Stimulated activated CD8-positive, alpha-beta memory T cell treated with anti-CD3 and anti-CD28 coated beads, Interleukin-15, amount 100 ng/mL, for 1 hour (primary cell): ENCODE measurements around the gene TTF2.

Experiments
- DNase-seq: peaks from one replicate; pipeline ENCODE4 v3.0.0-alpha.2; 2020; ENCODE audit warnings: low read depth

The TTF2 gene

DNA sequence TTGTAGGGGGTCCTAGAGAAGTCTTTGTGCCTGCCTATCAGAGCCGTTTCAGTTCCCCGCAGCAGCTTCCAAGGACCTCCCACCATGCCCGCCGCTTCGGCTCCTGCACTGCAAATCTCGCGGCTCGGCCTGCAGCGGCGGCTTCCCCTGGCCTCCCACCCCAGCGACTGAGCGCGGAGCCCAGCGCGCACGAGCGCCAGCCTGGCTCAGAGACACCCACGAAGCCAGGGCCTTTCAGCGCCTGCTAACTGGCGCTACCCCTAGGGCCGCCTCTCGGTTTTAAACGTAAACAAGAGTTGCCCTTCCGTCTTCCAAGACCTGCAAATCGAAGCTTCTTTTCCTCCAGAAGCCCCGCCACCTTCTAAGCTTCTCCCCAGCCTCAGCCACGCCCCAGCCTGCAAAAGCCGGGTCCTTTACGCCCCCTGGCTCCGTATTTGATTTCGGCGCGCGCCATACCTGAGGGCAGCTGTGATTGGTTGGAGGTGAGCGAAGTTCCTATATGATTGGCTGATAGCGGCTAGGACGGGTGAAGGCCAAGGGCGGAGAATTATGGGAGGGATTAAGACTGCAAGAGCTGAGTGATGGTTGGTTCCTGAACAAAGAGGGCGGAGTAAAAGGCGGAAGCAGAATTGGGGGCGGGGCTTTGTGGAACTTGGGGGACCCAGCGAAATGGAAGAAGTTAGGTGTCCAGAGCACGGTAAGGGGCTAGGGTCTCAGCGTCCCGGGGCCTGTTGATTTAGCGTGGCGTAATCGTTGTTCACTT lies at the start of gene TTF2:
Gene TTF2 (plus strand): TSS at position 649 of the 763 bp plus-strand sequence. CDS start 21 bp downstream, at position 670.
- DNase-seq, result peak; percentile 95

DNA sequence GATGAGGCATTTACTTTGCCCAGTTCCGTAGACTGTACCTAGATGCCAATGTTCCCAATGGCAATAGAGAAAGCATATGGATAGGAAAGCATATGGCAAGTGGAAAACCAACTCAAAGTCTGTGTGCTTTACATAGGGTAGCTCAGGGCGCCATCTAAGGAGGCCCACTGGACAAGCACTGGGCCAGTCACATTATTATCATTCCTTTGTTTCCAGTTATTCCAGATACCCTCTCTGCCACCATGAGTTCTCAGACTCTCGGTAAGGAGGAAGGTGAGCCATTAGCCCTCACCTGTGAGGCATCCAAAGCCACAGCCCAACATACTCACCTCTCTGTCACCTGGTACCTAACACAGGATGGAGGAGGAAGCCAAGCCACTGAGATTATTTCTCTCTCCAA lies 48.8 kb upstream of the TTF2 start:
- no peak for DNase-seq

DNA sequence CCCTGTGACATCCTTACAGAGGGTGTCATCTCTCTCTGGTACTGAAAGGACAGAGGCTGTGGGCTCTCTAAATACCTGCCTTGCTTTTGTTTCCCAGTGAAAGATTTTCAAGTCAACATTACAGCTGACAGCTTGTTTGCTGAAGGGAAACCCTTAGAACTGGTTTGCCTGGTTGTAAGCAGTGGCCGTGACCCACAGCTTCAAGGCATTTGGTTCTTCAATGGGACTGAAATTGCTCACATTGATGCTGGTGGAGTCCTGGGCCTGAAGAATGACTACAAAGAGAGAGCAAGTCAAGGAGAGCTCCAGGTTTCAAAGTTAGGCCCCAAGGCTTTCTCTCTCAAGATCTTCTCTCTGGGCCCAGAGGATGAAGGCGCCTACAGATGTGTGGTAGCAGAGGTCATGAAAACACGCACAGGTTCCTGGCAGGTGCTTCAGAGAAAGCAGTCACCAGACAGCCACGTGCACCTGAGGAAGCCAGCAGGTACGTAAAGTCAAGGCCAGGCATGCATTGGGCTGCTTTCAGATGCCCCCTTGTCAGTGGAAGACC lies 46.7 kb upstream of the TTF2 start:
- no peak for DNase-seq

DNA sequence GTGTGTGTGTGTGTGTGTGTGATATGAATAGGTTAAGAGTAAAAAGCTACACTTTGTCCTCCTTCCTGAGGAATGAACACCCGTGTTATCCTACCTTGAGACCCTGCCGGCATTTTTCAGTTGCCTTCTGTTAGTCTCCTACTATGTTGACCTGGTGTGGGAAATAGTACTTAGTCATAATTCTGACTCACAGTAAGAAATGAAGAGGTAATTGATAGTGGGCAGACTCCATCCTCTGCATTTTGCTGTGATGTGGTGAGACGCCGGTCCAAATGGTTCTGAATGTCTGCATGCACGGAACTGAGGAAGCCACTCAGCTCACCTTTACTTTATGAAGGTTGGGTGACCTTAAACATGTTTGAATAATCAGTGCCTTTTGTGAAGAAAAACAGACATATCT lies 45.9 kb upstream of the TTF2 start:
- DNase-seq, result no peak

DNA sequence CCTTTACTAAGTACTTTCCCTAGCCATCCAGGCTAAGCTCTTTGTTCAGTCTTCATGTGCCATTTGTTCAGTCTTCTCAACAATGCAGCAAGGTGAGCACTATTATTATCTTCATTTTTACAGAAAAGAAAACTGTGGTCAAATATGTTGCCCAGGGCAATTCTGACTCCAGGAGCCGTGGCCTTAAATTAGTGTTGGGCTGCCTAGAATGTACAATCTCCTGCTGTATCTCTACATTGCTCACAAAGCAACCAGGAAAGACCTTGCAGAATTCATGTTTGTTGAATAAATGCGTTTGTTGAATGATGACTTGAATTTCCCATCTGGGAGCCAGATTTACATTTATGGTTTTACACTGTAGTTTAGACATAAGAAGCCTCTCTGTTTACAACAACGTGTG lies 44.4 kb upstream of the TTF2 start:
- DNase-seq, result no peak

DNA sequence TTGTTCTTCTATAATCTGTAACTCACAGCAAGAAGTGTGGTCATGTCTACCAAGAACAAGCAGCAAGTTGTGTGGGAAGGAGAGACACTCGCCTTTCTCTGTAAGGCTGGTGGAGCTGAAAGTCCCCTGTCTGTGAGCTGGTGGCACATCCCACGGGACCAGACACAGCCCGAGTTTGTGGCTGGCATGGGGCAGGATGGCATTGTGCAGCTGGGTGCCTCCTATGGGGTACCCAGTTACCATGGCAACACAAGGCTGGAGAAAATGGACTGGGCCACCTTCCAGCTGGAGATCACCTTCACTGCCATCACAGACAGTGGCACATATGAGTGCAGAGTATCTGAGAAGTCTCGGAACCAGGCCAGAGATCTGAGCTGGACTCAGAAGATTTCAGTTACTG lies 43.1 kb upstream of the TTF2 start:
- DNase-seq, result no peak

DNA sequence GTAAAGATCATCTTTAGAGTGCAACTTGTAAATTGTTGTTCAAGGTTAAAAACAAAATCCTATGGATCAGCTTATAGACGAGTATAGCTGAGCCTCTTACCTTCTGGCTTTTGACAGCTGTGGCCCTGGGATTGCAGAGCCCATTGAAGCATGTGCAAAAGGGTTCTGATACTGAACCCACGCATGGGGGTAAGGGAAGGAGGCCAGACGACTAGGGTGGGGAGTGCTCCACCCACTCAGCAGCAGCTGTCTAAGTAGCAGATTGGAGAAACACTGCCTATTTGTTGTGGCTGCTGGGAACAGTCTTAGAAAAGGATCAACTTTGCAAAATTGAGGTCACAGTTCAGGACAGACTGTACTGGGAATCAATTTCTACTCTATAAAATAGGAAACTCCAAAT lies 42.5 kb upstream of the TTF2 start:
- DNase-seq, result no peak

DNA sequence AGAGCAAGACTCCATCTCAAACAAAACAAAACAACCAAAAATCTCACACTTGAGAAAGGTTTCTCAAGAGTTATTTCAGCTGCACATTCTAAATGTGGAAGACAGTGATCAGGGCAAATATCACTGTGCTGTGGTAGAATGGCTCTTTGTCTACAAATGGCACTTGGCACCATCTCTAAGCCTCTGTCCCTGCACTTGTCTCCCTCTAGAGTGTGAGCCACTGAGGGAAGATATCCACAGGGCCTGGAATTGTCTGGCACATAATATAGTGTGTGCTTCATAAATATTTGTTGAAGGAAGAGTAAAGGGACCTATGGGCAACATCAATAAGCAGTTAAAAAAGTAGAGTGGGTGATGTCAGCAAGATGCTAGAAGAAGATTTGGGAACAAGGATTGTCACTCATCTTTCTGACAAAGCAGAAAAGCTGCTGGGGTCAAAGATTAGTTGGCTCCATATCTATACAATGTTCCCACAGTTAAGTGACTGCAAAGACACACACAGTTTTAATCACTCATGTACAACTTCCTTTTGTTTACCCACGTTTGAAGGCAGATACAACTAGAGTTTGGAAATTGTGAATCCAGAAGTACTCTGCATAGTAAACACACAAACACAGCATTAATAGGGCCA lies 39.5 kb upstream of the TTF2 start:
- DNase-seq, result no peak

DNA sequence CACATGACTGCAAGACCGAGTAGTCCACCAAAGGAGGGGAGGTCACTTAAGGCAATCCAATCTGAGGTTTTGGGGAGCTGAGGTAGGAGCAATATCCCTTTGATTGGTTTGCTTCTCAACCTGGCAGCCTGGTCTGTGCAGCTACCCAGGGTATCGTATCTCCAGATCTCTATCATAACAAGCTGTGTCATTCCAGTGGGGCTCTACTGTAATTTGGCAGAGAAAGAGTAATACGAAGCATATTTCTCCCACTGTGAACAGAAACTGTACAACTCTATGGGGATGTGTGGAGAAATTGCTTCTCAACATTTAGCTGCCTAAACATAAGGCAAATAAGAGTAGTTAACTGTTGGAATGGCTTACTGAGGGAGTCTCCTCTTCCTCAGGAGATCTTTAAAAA lies 38.0 kb upstream of the TTF2 start:
- no peak for DNase-seq

DNA sequence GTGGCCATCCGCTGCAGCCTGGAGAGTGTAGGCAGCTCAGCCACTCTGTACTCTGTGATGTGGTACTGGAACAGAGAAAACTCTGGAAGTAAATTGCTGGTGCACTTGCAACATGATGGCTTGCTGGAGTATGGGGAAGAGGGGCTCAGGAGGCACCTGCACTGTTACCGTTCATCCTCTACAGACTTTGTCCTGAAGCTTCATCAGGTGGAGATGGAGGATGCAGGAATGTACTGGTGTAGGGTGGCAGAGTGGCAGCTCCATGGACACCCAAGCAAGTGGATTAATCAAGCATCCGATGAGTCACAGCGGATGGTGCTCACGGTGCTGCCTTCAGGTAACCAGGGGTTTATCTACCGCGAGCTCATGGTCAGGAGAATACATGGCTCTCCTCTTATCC lies 34.6 kb upstream of the TTF2 start:
- DNase-seq, result no peak

DNA sequence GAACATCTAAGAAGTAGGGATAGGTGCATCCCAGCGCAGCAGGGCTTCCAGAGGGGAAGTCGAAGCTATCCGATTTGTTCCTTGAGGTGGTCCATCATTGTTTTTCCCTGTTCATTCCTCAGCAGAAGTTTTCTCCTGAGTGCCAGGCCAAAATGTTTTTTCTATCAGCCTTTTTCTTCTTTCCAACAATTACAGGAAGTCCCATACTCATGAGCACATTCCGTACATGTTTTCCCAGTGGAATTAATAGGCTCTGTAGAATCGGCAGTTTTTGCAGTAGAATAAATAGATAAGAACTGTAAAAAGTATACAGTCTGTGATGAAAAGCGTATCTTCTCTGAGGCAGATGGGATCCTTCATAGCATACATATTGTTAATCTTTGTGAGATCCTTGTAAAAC lies 33.8 kb upstream of the TTF2 start:
- DNase-seq, result no peak

DNA sequence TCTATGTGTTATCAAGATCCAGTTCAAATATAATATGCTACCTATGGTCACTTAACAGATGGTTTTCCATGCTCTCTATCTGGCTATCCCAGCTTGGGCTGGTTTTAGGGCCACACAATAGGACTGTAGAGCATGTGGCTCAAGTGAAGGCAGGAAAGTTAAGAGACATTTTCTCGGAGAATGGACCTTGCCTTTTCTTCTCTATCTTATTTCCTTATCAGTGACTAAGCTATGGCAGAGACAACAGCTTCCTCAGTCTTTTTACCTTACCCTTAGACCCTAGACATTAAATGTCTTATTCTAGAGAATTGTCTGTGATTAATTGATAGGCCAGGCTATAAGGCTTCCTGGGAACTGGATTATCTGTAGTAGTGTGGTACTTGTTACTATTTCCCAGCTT lies 30.4 kb upstream of the TTF2 start:
- no peak for DNase-seq

DNA sequence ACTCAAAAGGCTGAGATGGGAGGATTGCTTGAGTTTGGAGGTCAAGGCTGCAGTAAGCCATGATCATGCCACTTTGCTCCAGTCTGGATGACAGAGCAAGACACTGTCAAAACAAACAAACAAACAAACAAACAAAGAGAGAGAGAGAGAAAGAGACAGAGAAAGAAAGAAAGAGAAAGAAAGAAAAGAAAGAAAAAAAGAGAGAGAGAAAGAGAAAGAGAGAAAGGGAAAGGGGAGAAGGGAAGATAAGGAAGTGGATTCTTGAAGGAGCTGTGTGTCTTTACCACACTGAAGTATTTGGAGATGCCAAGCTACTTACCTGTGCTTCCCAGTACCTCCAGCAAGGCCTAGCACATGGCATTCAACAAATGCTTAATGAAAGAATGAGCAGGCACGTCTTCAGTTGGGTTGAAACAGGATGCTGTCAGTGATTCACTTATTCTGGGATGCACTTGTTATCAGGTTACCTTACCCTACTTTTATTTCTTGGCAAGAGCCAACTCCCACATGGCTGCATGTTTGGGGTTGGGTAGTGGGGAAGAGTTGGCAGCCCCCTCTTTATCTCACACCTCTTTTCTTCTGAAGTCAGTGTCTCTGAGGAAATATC lies 29.8 kb upstream of the TTF2 start:
- DNase-seq, result no peak

DNA sequence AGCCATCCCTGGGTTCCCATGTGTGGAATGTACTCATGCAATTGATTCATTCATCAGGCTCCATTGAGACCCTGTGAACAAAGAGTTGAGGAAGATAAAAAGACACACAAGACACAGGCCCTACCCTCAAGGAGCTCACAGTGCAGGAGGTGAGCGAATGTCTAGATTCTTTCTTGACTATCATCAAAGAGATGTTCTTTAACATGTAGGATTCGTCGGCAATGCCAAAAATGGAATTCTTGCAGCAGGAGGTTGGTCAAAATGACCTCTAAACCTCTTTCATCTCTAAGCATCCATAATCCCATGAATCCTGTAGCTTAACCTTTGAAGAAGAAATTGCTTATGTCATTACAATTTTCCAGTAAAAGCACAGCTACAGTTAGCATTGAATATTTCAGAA lies 27.9 kb upstream of the TTF2 start:
- DNase-seq, result no peak

DNA sequence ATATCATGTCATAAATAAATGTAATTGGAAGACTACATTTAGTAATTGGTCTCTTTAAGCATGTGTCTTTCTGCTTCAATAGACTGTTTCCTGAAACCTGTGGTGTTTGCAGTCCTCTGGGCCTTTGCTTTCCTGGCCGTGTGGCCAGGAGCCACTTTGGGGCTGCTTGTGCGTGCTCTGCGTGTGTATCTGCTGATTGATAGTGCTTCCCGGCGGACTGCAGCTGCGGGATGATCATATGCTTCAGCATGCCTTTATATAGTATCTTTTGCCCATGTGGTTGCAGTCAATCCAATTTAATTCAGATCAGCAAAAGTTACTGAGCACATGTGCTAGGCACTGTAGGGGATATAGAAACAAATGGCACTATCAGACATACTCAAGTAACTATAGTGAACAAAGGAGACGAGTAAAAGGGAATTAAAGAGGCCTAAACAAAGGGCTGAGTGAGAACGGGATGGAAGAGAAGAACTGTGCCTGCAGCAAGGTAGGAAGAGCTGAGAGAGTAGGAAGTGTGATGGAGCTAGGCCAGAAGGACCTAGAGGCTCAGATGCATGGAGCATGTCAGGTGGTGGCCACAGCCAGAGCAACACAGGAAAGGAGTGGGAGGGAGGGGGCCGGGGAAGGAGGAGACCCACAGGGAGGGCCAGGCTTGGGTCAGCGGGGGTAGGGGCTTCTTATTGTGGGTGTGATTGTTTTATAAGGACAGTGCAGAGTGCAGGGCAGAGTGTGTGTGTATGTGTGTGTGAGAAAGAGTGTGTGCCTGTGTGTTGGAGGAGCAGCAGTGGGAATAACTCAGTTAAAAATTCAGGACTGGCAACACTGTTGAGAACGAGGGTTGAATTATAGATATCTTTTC lies 27.2 kb upstream of the TTF2 start:
- DNase-seq, result no peak

DNA sequence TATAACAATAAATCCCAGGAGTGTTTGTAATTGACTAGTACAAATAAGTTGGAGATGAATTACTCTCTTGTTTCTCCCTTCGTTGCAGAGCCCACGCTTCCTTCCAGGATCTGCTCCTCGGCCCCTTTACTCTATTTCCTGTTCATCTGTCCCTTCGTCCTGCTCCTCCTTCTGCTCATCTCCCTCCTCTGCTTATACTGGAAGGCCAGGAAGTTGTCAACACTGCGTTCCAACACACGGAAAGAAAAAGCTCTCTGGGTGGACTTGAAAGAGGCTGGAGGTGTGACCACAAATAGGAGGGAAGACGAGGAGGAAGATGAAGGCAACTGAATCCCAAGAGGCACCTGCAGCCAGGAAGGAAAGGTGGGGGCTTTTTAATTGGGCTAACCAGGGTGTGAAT lies 26.4 kb upstream of the TTF2 start:
- DNase-seq, result no peak

DNA sequence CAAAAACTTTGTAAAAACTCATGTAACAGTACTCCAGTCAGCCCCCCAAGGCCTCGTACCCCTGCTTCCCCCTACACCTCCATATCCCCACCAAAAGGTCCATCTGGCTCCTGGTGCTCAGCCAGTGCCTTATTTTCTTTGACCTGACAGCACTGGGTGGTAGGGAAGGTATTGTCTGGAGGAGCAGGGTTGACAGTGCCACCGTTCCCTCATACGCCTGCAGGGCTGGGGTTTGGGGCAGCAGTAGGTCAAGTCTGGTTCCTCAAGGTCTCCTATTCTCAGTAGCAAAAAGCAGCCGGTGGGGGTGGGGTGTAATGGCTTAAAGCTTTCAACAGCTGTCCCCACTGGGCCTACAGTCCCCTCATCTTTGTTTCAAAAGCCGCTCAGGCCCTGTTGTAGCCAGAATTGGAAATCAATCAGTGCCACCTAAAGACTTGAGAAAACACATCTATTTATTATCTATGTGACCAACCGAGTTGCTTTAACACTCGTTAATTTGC lies 25.3 kb upstream of the TTF2 start:
- no peak for DNase-seq

DNA sequence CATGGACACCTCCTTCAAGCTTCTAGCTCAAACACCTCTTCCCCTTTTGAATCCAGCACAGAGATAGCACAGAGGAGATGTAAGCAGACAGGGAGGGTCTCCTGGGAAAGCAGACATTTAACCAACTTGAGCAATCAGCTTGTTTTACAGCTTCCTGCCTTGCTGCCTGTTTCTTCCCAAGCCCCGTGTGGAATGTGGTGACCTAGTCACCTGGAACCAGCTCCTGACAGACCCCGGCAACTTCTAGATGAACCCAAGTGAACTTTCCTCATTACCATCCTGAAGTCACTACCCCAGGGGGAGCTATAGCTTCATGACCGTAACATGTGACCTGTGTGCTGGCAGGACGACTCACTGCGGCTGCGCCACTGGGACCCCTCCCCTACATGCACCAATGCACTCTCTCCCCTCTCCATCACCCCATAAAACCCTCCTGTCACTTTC lies 24.1 kb upstream of the TTF2 start:
- DNase-seq, result no peak

DNA sequence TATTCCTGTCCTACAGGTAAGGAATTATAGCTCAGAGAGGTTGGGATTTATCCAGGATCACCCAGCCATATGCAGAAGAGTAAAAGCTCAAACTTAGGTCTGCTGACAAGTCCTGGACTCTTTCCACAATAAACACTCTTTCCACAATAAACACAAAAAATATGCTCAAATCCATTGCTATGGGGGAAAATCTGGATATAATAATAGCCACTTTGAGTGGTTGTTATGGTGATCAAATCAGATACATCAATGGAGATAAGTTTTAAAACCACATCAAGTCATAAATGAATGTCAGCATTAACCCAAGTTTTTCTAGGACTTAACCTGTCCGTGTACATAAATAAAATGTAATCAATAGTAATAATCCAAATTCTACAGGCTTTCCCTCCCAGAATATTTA lies 22.3 kb upstream of the TTF2 start:
- DNase-seq, result no peak

DNA sequence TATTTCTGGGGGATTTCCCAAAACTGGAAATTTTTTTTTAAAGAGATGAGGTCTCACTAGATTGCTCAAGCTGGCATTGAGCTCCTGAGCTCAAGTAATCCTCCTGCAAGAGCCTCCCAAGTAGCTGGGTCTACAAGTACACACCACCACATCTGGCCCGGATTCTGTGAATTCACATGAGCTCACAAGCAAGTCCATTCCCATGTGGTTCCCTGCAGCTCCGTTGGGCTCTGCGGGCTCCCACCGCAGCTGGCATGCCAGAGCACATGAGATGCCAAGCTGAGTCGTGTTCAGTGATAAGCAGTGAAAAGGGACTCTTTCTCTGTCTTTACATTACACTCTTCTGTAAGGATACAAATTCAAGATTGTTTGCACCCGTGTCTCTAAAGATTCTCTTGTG lies 21.9 kb upstream of the TTF2 start:
- no peak for DNase-seq

DNA sequence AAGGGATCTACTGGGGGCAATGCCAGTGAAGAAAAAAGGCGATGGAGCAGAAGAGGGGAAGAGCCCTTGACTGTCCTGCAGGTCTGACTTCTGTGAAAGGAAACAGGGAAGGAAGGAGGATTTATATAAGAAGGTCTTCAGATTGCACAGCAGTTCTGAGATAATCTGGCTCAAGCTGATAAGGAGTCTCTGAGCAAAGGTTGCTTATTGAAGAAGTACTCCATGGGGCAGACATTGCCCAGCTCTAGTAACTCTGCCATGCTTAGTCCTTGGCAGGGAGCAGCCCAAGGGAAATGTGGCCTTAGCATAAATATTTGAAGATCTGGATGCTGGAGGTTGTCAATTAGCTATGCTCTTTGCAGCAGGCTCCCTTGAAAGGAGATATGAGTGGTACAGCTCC lies 15.9 kb upstream of the TTF2 start:
- no peak for DNase-seq

DNA sequence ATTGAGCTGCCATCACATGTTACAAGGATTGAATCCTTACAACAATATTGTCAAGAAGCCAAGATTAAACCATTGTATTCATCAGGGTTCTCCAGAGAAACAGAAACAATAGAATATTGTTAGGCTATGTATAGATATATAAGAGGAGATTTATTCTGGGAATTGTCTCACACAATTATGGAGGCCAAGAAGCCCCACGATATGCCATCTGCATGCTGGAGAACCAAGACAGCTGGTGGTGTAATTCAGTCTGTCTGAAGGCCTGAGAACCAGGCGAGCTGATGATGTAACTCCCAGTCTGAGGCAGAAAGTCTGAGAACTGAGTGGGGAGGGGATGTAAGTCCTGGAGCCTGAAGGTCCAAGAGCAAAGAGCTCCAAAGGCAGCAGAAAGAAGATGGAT lies 14.5 kb upstream of the TTF2 start:
- DNase-seq, result no peak
